ENCODE measurements around the gene SMARCA2. TPM values are rescaled to one million over a fixed set of nuclear protein-coding genes. Genes with fewer than 3 reads are reported as not detected.

Gene SMARCA2
- total and polyA plus RNA-seq, 2 experiments from 2014 or later, result 19.9 to 43.0 TPM

GRCh38 chr9:2085716-2086115 is 70.6 kb downstream of the SMARCA2 start:
- Histone ChIP-seq H3K27ac (no peak overlapping the region), H3K36me3 (peaks cover 2% of the 10 kb centered on the region), H3K9me3 (ENCODE audit: low read depth) (no peaks in the 10 kb centered on the region), H3K27me3 (no peaks in the 10 kb centered on the region), H3K4me3 (no peak overlapping the region), H3K4me1 (ENCODE audit: low read depth) (no peaks in the 10 kb centered on the region)
- no peak for TF ChIP-seq CTCF (IDR thresholded peaks at IDR 0.05; ENCODE audit: low read depth, low read length)
- DNase-seq (ENCODE audit: low read depth in 1 of 2, low spot score in 1 of 2), result peak in 1 of 2 donors; percentile 80

- H3K36me3 ChIP-seq, result peaks cover 2% of the 10 kb centered on the region
- peak in 1 of 2 donors; percentile 17 for DNase-seq (ENCODE audit: low read depth in 1 of 2, low spot score in 1 of 2)
- H3K9me3 ChIP-seq (ENCODE audit: low read depth), result no peaks in the 10 kb centered on the region
- no peaks in the 10 kb centered on the region for H3K27me3 ChIP-seq
- no peak overlapping the region for H3K27ac ChIP-seq
- no peak overlapping the region for H3K4me3 ChIP-seq
- no peaks in the 10 kb centered on the region for H3K4me1 ChIP-seq (ENCODE audit: low read depth)
- no peak for TF ChIP-seq CTCF (IDR thresholded peaks at IDR 0.05; ENCODE audit: low read depth, low read length)
These were observed 71.0 kb downstream of the SMARCA2 start for GRCh38 chr9:2086116-2086515.

- Histone ChIP-seq H3K4me1 (ENCODE audit: low read depth) (no peaks in the 10 kb centered on the region), H3K9me3 (ENCODE audit: low read depth) (no peaks in the 10 kb centered on the region), H3K27ac (no peak overlapping the region), H3K27me3 (no peaks in the 10 kb centered on the region), H3K4me3 (no peak overlapping the region), H3K36me3 (peaks cover 2% of the 10 kb centered on the region)
- no peak for TF ChIP-seq CTCF (IDR thresholded peaks at IDR 0.05; ENCODE audit: low read depth, low read length)
- no peak for DNase-seq (ENCODE audit: low read depth in 1 of 2, low spot score in 1 of 2)
These were observed 71.8 kb downstream of the SMARCA2 start for GRCh38 chr9:2086971-2087370.

GRCh38 chr9:2087500-2088313 is 72.6 kb downstream of the SMARCA2 start:
- Histone ChIP-seq H3K4me1 (ENCODE audit: low read depth) (no peaks in the 10 kb centered on the region), H3K36me3 (peaks cover 2% of the 10 kb centered on the region), H3K27me3 (no peaks in the 10 kb centered on the region), H3K9me3 (ENCODE audit: low read depth) (no peaks in the 10 kb centered on the region), H3K27ac (no peak overlapping the region), H3K4me3 (no peak overlapping the region)
- peak; percentile 68 for TF ChIP-seq CTCF (IDR thresholded peaks at IDR 0.05; ENCODE audit: low read depth, low read length)
- peak; percentile 36 to 66 for DNase-seq (ENCODE audit: low read depth in 1 of 2, low spot score in 1 of 2)

GRCh38 chr9:2093920-2094597 is 78.9 kb downstream of the SMARCA2 start:
- TF ChIP-seq CTCF (IDR thresholded peaks at IDR 0.05; ENCODE audit: low read depth, low read length), result no peak
- H3K4me3 ChIP-seq, result no peak overlapping the region
- H3K9me3 ChIP-seq (ENCODE audit: low read depth), result no peaks in the 10 kb centered on the region
- H3K4me1 ChIP-seq (ENCODE audit: low read depth), result peaks cover 9% of the 10 kb centered on the region
- H3K36me3 ChIP-seq, result peaks cover 2% of the 10 kb centered on the region
- H3K27me3 ChIP-seq, result no peaks in the 10 kb centered on the region
- DNase-seq (ENCODE audit: low read depth in 1 of 2, low spot score in 1 of 2), result peak; percentile 49 to 54
- H3K27ac ChIP-seq, result peak overlapping the region; percentile 63

All from cardiac muscle cell (in vitro differentiated cells and primary cell).